H9 (cell line): Measurements from ENCODE around the gene IL36RN. TPM values are rescaled to one million over a fixed set of nuclear protein-coding genes. Genes with fewer than 3 reads are reported as not detected.

Experiments
- DNase-seq: peaks from one replicate; pipeline ENCODE4 v3.0.0-alpha.2; 2017
- H2AFZ ChIP-seq: one replicate; pipeline ENCODE4 v1.6.1; 2013; ENCODE audit warnings: mild to moderate bottlenecking, low read length, control low read depth, moderate library complexity
- H2AK5ac ChIP-seq: 2 replicates; pipeline ENCODE4 v1.6.1; 2013; ENCODE audit warnings: low read length, control low read depth, mixed read lengths; ENCODE audit not compliant: insufficient read length
- H2BK120ac ChIP-seq: one replicate; pipeline ENCODE4 v1.6.1; 2013; ENCODE audit warnings: low read depth, mild to moderate bottlenecking, low read length, control low read depth, inconsistent platforms; ENCODE audit not compliant: poor library complexity, severe bottlenecking
- H2BK12ac ChIP-seq: 2 replicates; pipeline ENCODE4 v1.6.1; 2013; ENCODE audit warnings: low read length, control low read depth, mixed read lengths, low read depth; ENCODE audit not compliant: insufficient read length
- H2BK15ac ChIP-seq: 2 replicates; pipeline ENCODE4 v1.6.1; 2013; ENCODE audit warnings: low read depth, low read length, control low read depth
- H2BK20ac ChIP-seq: one replicate; pipeline ENCODE4 v1.6.1; 2013; ENCODE audit warnings: low read depth, mild to moderate bottlenecking, low read length, control low read depth, inconsistent platforms; ENCODE audit not compliant: poor library complexity, severe bottlenecking
- H2BK5ac ChIP-seq: 2 replicates; pipeline ENCODE4 v1.6.1; 2013; ENCODE audit warnings: low read length, control low read depth, mixed read lengths; ENCODE audit not compliant: insufficient read length
- H3K14ac ChIP-seq: 2 replicates; pipeline ENCODE4 v1.6.1; 2013; ENCODE audit warnings: low read length, control low read depth; ENCODE audit not compliant: insufficient read depth
- H3K18ac ChIP-seq: 2 replicates; pipeline ENCODE4 v1.6.1; 2013; ENCODE audit warnings: low read depth, mild to moderate bottlenecking, mixed read lengths, low read length, control low read depth; ENCODE audit not compliant: insufficient read length
- H3K23ac ChIP-seq: 2 replicates; pipeline ENCODE4 v1.6.1; 2013; ENCODE audit warnings: low read length, control low read depth, mixed read lengths, low read depth; ENCODE audit not compliant: insufficient read length
- H3K23me2 ChIP-seq: 2 replicates; pipeline ENCODE4 v1.6.1; 2013; ENCODE audit warnings: low read depth, mild to moderate bottlenecking, mixed read lengths, low read length, control low read depth; ENCODE audit not compliant: insufficient read length, poor library complexity, severe bottlenecking
- H3K27ac ChIP-seq: 2 replicates; pipeline ENCODE4 v1.5.1; 2013; ENCODE audit warnings: low read length, control low read depth, mixed read lengths, low read depth; ENCODE audit not compliant: insufficient read length
- H3K27me3 ChIP-seq: 2 replicates; pipeline ENCODE4 v1.6.1; 2013; ENCODE audit warnings: low read length, control low read depth, inconsistent platforms; ENCODE audit not compliant: insufficient read depth
- H3K4ac ChIP-seq: 2 replicates; pipeline ENCODE4 v1.6.1; 2013; ENCODE audit warnings: low read depth, mild to moderate bottlenecking, control low read depth, inconsistent platforms, low read length, moderate library complexity
- H3K4me1 ChIP-seq: 2 replicates; pipeline ENCODE4 v1.6.1; 2013; ENCODE audit warnings: low read length, control low read depth, inconsistent platforms; ENCODE audit not compliant: insufficient read depth
- H3K4me2 ChIP-seq: 2 replicates; pipeline ENCODE4 v1.6.1; 2013; ENCODE audit warnings: low read length, control low read depth, mixed read lengths; ENCODE audit not compliant: insufficient read length, insufficient read depth
- H3K56ac ChIP-seq: 2 replicates; pipeline ENCODE4 v1.6.1; 2013; ENCODE audit warnings: low read depth, mild to moderate bottlenecking, mixed read lengths, low read length, control low read depth; ENCODE audit not compliant: insufficient read length
- H3K79me1 ChIP-seq: 2 replicates; pipeline ENCODE4 v1.6.1; 2013; ENCODE audit warnings: low read depth, mild to moderate bottlenecking, moderate library complexity, low read length, control low read depth, inconsistent platforms; ENCODE audit not compliant: insufficient read depth, poor library complexity, severe bottlenecking
- H3K79me2 ChIP-seq: 2 replicates; pipeline ENCODE4 v1.6.1; 2013; ENCODE audit warnings: low read length, control low read depth, inconsistent platforms; ENCODE audit not compliant: insufficient read depth
- H3K9ac ChIP-seq: 2 replicates; pipeline ENCODE4 v1.6.1; 2013; ENCODE audit warnings: low read length, control low read depth, mixed read lengths; ENCODE audit not compliant: insufficient read length; ENCODE audit errors: extremely low read depth
- H3K9me3 ChIP-seq: one replicate; pipeline ENCODE4 v1.6.1; 2013; ENCODE audit warnings: low read depth, low read length, inconsistent platforms; ENCODE audit not compliant: control insufficient read depth
- H3T11ph ChIP-seq: one replicate; pipeline ENCODE4 v1.6.1; 2013; ENCODE audit warnings: mild to moderate bottlenecking, low read length, control low read depth, inconsistent platforms
- H4K20me1 ChIP-seq: one replicate; pipeline ENCODE4 v1.6.1; 2013; ENCODE audit not compliant: control insufficient read depth, insufficient read length, insufficient read depth
- H4K5ac ChIP-seq: 2 replicates; pipeline ENCODE4 v1.6.1; 2013; ENCODE audit warnings: low read depth, mild to moderate bottlenecking, mixed read lengths, low read length, control low read depth; ENCODE audit not compliant: insufficient read length
- H4K8ac ChIP-seq: replicated peaks from 2 replicates; pipeline ENCODE4 v1.6.1; 2013; ENCODE audit warnings: low read length, control low read depth, mixed read lengths, low read depth; ENCODE audit not compliant: insufficient read length
- H4K91ac ChIP-seq: 2 replicates; pipeline ENCODE4 v1.6.1; 2013; ENCODE audit warnings: low read depth, mild to moderate bottlenecking, moderate library complexity, mixed read lengths, low read length, control low read depth; ENCODE audit not compliant: insufficient read length
- H3K27ac Mint-ChIP-seq, 3 experiments: 2 replicates in 2 of 3; 3 replicates in 1 of 3; pipeline ENCODE4 v1.8.0; 2020 to 2021; ENCODE audit warnings: mixed read lengths in 3 of 3, mild to moderate bottlenecking in 1 of 3, moderate library complexity in 1 of 3
- H3K27me3 Mint-ChIP-seq: 2 replicates; pipeline ENCODE4 v1.8.0; 2021; ENCODE audit warnings: low read depth, mild to moderate bottlenecking, moderate library complexity, mixed read lengths
- H3K36me3 Mint-ChIP-seq, 3 experiments: 2 replicates in 2 of 3; 3 replicates in 1 of 3; pipeline ENCODE4 v1.8.0; 2020 to 2021; ENCODE audit warnings: low read depth in 3 of 3, mixed read lengths in 3 of 3; ENCODE audit not compliant: insufficient read depth in 1 of 3
- H3K4me1 Mint-ChIP-seq, 2 experiments: 2 replicates each; pipeline ENCODE4 v1.8.0; 2020; ENCODE audit warnings: mixed read lengths in 2 of 2
- H3K4me3 Mint-ChIP-seq, 2 experiments: 2 replicates in 1 of 2; 3 replicates in 1 of 2; pipeline ENCODE4 v1.8.0; 2020 to 2021; ENCODE audit warnings: mild to moderate bottlenecking in 2 of 2, mixed read lengths in 2 of 2, moderate library complexity in 1 of 2
- H3K9me3 Mint-ChIP-seq, 2 experiments: 2 replicates in 1 of 2; 3 replicates in 1 of 2; pipeline ENCODE4 v1.8.0; 2020; ENCODE audit warnings: mild to moderate bottlenecking in 2 of 2, mixed read lengths in 2 of 2, moderate library complexity in 1 of 2
- CTCF ChIP-seq: fragments of 200-600 bp; sonication (generic); conservative IDR thresholded peaks from 3 replicates; pipeline ENCODE4 v1.8.0; 2021; ENCODE audit warnings: antibody characterized with exemption, mild to moderate bottlenecking
- WGBS: extraction: QIAGEN DNeasy Blood & Tissue Kit; methylation state at CpG from one replicate; pipeline ENCODE4 v1.1.7; 2013; ENCODE audit warnings: missing lambda C conversion rate, low lambda C conversion rate, mixed read lengths; ENCODE audit not compliant: insufficient read length; ENCODE audit errors: extremely low coverage; 5-methylcytosine and 5-hydroxymethylcytosine counted together
- total RNA-seq: library from RNA; stranded (reverse); gene quantifications from 2 replicates; pipeline ENCODE4 v1.2.1, GENCODE V29; 2021

IL36RN gene
- total RNA-seq, 1 experiment from 2014 or later = not detected

- no peaks in the 10 kb centered on the region for H3K27me3 ChIP-seq
- H2BK15ac ChIP-seq = no peak overlapping the region
- no peak overlapping the region for H3K18ac ChIP-seq
- no peak overlapping the region for H2AK5ac ChIP-seq
- peaks cover 0 to 3% of the 10 kb centered on the region in 2 experiments; a peak in 1 of 5 replicates for H3K9me3 Mint-ChIP-seq
- no peak overlapping the region for H4K5ac ChIP-seq
- no peak overlapping the region for H3K14ac ChIP-seq
- peaks cover 45% of the 10 kb centered on the region for H3K27me3 Mint-ChIP-seq
- H3K23me2 ChIP-seq = no peaks in the 10 kb centered on the region
- H3K27ac Mint-ChIP-seq = no peak overlapping the region
- no peak overlapping the region for H2BK120ac ChIP-seq
- H3K4ac ChIP-seq = no peak overlapping the region
- no peaks in the 10 kb centered on the region for H3K4me1 ChIP-seq
- no peak overlapping the region for H3T11ph ChIP-seq
- no CpG with 5 or more reads among the region's 1 CpG for WGBS
- no peaks in the 10 kb centered on the region for H3K79me2 ChIP-seq
- no peak overlapping the region for H2AFZ ChIP-seq
- no peaks in the 10 kb centered on the region for H3K36me3 Mint-ChIP-seq
- no peak overlapping the region for H2BK20ac ChIP-seq
- H3K9ac ChIP-seq = no peak overlapping the region
- peaks cover 5 to 6% of the 10 kb centered on the region in 2 experiments for H3K4me1 Mint-ChIP-seq
- no peak overlapping the region for H3K56ac ChIP-seq
- no peak overlapping the region for H2BK12ac ChIP-seq
- H4K8ac ChIP-seq = no peak overlapping the region
- DNase-seq = no peak
- H4K91ac ChIP-seq = no peak overlapping the region
- no peak overlapping the region for H3K4me2 ChIP-seq
- no peak overlapping the region for H3K4me3 Mint-ChIP-seq
- H3K79me1 ChIP-seq = no peaks in the 10 kb centered on the region
- no peaks in the 10 kb centered on the region for H3K9me3 ChIP-seq
- no peaks in the 10 kb centered on the region for H4K20me1 ChIP-seq
- H3K27ac ChIP-seq = no peak overlapping the region
- no peak overlapping the region for H2BK5ac ChIP-seq
- TF ChIP-seq CTCF = no peak
- H3K23ac ChIP-seq = no peak overlapping the region
Observed at GRCh38 chr2:113077921-113078320, 18.9 kb downstream of the IL36RN start.
